Measurements from ENCODE around the gene MANBA.
"Not testable (repeated sequence)": the region's sequence is repeated elsewhere in the genome, so short reads cannot be mapped to it uniquely, and the experiment has no call there.

MANBA gene

DNA sequence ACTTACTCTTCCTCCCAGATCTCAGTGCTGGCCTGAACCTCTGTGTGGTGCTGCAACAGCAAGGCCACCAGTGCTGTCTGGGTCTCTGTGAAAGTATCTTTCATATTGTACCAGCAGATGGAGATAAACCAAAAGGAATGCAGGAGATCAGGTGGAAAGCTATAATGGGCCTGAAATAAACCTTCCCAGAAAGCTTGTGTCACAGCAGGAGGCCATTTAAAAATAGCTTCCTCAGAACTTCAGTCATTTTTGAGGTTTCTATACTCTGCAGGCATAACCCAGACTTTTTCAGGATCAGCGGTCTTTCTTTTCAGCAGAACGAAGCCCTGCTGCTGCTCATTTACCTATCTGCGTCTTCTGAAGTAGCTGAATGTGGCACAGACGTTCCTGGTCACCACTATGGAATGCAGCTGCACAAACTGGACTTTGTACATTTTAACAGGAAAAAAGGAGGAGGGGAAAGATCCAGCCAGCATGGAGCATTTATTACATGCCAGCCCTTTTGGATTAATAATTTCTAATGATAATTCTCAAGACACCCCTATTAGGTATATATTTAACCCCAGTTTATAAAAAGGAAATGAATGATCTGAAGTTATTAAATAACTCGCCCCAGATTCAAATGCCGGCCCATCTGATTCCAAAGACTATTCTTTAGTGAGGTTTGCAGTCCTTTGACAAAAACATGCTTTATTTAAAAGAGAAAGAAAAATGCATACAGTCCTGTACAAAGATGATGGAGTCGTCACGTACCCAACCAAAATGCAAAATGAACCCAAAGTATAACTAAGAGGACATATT is 139.9 kb downstream of the MANBA start:
- H3K4me3 ChIP-seq: no peak overlapping the region
- peak overlapping the region in 1 of 2 donors; percentile 41 for H3K27ac ChIP-seq
- no peaks in the 10 kb centered on the region for H3K9me3 ChIP-seq
- no peaks in the 10 kb centered on the region for H3K27me3 ChIP-seq
- no peak for DNase-seq
- peaks cover 9% of the 10 kb centered on the region in 3 donors for H3K36me3 ChIP-seq
- TF ChIP-seq, protein P1, sequence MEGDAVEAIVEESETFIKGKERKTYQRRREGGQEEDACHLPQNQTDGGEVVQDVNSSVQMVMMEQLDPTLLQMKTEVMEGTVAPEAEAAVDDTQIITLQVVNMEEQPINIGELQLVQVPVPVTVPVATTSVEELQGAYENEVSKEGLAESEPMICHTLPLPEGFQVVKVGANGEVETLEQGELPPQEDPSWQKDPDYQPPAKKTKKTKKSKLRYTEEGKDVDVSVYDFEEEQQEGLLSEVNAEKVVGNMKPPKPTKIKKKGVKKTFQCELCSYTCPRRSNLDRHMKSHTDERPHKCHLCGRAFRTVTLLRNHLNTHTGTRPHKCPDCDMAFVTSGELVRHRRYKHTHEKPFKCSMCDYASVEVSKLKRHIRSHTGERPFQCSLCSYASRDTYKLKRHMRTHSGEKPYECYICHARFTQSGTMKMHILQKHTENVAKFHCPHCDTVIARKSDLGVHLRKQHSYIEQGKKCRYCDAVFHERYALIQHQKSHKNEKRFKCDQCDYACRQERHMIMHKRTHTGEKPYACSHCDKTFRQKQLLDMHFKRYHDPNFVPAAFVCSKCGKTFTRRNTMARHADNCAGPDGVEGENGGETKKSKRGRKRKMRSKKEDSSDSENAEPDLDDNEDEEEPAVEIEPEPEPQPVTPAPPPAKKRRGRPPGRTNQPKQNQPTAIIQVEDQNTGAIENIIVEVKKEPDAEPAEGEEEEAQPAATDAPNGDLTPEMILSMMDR (IDR thresholded peaks at IDR 0.05): peak; percentile 46 to 59
- intact Hi-C loops (cut with DNase I; ENCODE audit: low total_unique reads): loop anchor here (5.0 kb wide), 1 partner anchor 386 kb away; no protein-coding TSS in a partner anchor
- H3K4me1 ChIP-seq: peaks cover 0 to 11% (median 10%) of the 10 kb centered on the region in 4 donors

DNA sequence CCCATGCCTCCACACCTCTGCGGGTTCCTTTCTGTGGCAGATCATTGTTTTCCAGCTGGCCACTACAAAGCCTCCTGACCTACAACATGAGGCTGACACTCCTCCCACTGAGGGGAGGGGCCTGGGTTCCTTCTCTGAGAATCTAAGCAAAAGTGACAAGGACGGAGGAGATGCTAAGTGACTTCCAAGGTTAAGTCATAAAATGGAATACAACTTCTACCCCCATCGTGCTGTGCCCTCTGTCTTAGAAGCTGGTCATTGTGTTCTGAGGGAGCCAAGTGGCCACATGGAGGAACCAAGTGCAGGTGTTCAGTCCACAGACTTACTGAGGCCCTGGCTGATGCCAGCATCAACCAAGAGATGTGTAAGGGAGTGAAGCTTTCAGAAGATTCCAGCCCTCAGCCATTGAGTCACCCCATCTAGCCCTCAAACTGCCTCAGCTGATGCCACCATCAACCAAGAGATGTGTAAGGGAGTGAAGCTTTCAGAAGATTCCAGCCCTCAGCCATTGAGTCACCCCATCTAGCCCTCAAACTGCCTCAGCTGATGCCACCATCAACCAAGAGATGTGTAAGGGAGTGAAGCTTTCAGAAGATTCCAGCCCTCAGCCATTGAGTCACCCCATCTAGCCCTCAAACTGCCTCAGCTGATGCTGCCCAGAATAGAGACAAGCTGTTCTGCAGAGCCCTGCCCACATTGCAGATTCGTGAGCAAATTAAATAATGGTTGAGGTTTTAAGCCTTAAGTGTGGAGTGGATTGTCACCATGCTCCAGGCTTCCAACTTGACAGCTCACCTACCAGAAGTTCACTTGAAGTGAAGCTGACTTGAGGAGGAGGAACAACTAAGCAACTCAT is 140.8 kb downstream of the MANBA start:
- Histone ChIP-seq H3K27ac (peak overlapping the region in 1 of 2 donors; percentile 41), H3K4me1 (peaks cover 0 to 11% (median 10%) of the 10 kb centered on the region in 4 donors), H3K36me3 (peaks cover 9 to 18% (median 18%) of the 10 kb centered on the region in 3 donors)
- not testable (repeated sequence) for H3K27me3 ChIP-seq, DNase-seq, H3K9me3 ChIP-seq, H3K4me3 ChIP-seq
- intact Hi-C loops (cut with DNase I; ENCODE audit: low total_unique reads): loop anchor here (5.0 to 10.0 kb wide), 2 partner anchors 165 to 387 kb away; no protein-coding TSS in a partner anchor

DNA sequence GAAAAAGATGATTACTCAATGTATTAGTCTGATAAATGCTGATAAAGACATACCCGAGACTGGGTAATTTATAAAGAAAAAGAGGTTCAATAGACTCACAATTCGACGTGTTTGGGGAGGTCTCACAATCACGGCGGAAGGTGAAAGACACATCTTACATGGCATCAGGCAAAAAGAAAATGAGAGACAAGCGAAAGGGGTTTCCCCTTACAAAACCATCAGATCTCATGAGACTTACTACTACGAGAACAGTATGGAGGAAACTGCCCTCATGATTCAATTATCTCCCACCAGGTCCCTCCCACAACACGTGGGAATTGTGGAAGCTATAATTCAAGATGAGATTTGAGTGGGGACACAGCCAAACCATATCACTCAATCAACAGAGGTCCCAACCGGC is 141.7 kb downstream of the MANBA start:
- not testable (repeated sequence) for H3K4me3 ChIP-seq, H3K27me3 ChIP-seq, H3K27ac ChIP-seq, H3K9me3 ChIP-seq, DNase-seq
- H3K36me3 ChIP-seq: peaks cover 17 to 28% (median 28%) of the 10 kb centered on the region in 3 donors
- intact Hi-C loops (cut with DNase I; ENCODE audit: low total_unique reads): loop anchor here (10.0 kb wide), 1 partner anchor 164 kb away; no protein-coding TSS in a partner anchor
- H3K4me1 ChIP-seq: peaks cover 0 to 11% (median 10%) of the 10 kb centered on the region in 4 donors

DNA sequence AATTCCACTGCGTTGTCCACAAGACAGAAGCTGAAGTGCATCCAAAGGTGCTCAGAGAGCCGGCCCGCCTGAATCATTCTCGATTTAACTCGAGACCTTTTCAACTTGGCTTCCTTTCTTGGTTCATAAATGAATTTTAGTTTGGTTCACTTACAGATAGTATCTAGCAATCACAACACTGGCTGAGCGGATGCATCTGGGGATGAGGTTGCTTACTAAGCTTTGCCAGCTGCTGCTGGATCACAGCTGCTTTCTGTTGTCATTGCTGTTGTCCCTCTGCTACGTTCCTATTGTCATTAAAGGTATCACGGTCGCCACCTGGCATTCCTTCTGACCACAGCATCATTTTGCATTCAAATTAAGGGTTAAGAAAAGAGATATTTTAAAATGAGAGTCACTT is 144.1 kb downstream of the MANBA start:
- H3K4me3 ChIP-seq: no peak overlapping the region
- intact Hi-C loops (cut with DNase I; ENCODE audit: low total_unique reads): loop anchor here (10.0 kb wide), 1 partner anchor 162 kb away; no protein-coding TSS in a partner anchor
- TF ChIP-seq, protein P1 (IDR thresholded peaks at IDR 0.05): no peak
- H3K27ac ChIP-seq: no peak overlapping the region
- H3K9me3 ChIP-seq: no peaks in the 10 kb centered on the region
- no peaks in the 10 kb centered on the region for H3K27me3 ChIP-seq
- peaks cover 41 to 52% (median 51%) of the 10 kb centered on the region in 3 donors for H3K36me3 ChIP-seq
- peaks cover 0 to 11% (median 10%) of the 10 kb centered on the region in 4 donors for H3K4me1 ChIP-seq
- no peak for DNase-seq

DNA sequence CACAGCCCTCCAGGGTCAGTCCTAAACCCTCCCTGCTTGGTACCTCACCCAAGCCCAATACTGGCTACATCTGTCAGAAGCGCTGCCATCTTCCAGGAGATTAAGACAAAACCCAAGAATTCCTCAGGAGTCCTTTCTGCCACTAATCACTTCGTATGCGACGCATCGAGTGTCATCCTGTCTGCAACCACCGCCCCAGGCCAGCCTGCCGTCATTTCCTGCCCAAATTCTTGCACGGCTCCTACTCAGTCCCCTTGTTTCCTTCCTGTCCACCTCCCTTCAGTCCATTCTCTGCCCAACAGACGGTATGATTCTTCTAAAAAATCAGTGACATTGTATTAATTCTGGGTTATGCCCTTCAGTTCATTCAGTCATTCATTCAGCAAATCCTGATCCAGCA is 146.0 kb downstream of the MANBA start:
- intact Hi-C loops (cut with DNase I; ENCODE audit: low total_unique reads): loop anchor here (10.0 kb wide), 1 partner anchor 160 kb away; no protein-coding TSS in a partner anchor
- peaks cover 59 to 70% (median 70%) of the 10 kb centered on the region in 3 donors for H3K36me3 ChIP-seq
- no peak overlapping the region for H3K4me3 ChIP-seq
- no peak overlapping the region for H3K27ac ChIP-seq
- no peaks in the 10 kb centered on the region for H3K27me3 ChIP-seq
- DNase-seq: no peak
- no peaks in the 10 kb centered on the region for H3K4me1 ChIP-seq
- TF ChIP-seq, protein P1 (IDR thresholded peaks at IDR 0.05): no peak
- no peaks in the 10 kb centered on the region for H3K9me3 ChIP-seq

DNA sequence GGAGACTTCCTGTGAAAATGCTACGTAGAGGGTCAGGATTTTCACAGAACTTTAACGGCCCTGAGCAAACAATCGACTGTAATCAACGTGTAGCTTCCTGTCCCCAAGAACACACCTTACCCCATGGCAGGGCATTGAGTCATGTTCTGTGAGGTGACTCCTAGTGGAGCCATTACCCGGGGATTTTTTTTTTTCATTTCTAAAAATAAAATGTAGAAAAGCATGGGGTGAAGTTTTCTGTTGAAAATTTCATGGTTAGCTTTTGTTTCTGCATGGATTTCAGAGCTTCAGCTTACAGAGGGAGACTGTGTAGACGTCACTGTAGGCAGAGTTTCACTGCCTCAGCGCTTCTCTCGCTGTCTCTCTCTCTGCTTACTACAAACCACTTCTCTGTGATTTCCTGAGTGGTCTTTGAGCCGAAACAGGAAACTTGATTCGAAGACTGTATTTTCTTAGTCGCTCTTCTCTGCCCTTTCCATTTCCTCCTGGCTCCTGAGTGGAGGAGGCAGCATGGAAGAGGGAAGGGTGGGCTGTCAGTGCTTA is 147.9 kb downstream of the MANBA start:
- peaks cover 75 to 89% (median 82%) of the 10 kb centered on the region in 3 donors for H3K36me3 ChIP-seq
- no peak overlapping the region for H3K27ac ChIP-seq
- H3K4me3 ChIP-seq: no peak overlapping the region
- H3K27me3 ChIP-seq: no peaks in the 10 kb centered on the region
- no peaks in the 10 kb centered on the region for H3K9me3 ChIP-seq
- no peak for DNase-seq
- no peaks in the 10 kb centered on the region for H3K4me1 ChIP-seq
- intact Hi-C loops (cut with DNase I; ENCODE audit: low total_unique reads): loop anchor here (10.0 kb wide), 1 partner anchor 158 kb away; no protein-coding TSS in a partner anchor
- TF ChIP-seq, protein P1 (IDR thresholded peaks at IDR 0.05): no peak
